ENCODE results near the gene BEND3. TPM values are rescaled to one million over a fixed set of nuclear protein-coding genes. Genes with fewer than 3 reads are reported as not detected.
"Not testable (repeated sequence)": the region's sequence is repeated elsewhere in the genome, so short reads cannot be mapped to it uniquely, and the experiment has no call there.

BEND3 gene
- total RNA-seq, 5 donors from 2014 or later (not counting 1 experiment from before 2014, with no cell fraction given) = 1.1 to 2.0 (median 1.5) TPM

DNA sequence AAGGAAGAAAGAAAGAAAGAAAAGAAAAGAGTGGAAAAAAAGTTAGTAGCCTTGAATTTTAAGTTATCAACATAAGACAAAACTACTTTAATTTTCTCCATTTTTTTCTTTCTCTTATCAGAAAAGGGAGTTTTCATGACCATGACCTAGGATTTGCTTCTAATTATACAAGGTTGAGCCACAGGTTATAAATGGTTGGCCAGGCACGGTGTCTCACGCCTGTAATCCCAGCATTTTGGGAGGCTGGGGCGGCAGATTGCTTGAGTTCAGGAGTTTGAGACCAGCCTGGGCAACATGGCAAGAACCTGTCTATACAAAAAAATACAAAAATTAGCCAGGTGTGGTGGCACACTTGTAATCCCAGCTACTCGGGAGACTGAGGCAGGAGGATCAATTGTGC lies 95.1 kb downstream of the BEND3 start:
- no peaks in the 10 kb centered on the region for H3K9me3 ChIP-seq
- DNase-seq (no peak), ATAC-seq (replicated peaks in 1 of 4) (no peak)
- no peak overlapping the region for H3K4me3 ChIP-seq (ENCODE audit: control insufficient read depth in 1 of 2, extremely low read depth in 1 of 2, low read length in 1 of 2)
- 85% methylated on average over 4 of the region's 4 CpGs for WGBS (ENCODE audit: insufficient coverage)
- no peaks in the 10 kb centered on the region for H3K4me1 Mint-ChIP-seq
- H3K36me3 Mint-ChIP-seq = no peaks in the 10 kb centered on the region
- H3K4me1 ChIP-seq (ENCODE audit: control insufficient read depth in 1 of 2, extremely low read depth in 1 of 2, insufficient read depth in 2 of 2, low read length in 2 of 2) = no peaks in the 10 kb centered on the region
- no peaks in the 10 kb centered on the region for H3K9me3 Mint-ChIP-seq
- no peak overlapping the region for H3K4me3 Mint-ChIP-seq
- H3K36me3 ChIP-seq (ENCODE audit: control insufficient read depth in 2 of 2, extremely low read depth in 1 of 2, insufficient read depth in 1 of 2, low read length in 1 of 2) = no peaks in the 10 kb centered on the region
- H3K27me3 ChIP-seq (replicated peaks in 1 of 2; ENCODE audit: control insufficient read depth in 2 of 2, extremely low read depth in 1 of 2, insufficient read depth in 2 of 2, low read length in 1 of 2) = no peaks in the 10 kb centered on the region
- H3K27ac ChIP-seq (ENCODE audit: low read length) = no peak overlapping the region
- POLR2A ChIA-PET = no interaction called here
- H3K27me3 Mint-ChIP-seq = no peaks in the 10 kb centered on the region
- CTCF ChIA-PET = no interaction called here
- no peak overlapping the region for H3K27ac Mint-ChIP-seq

DNA sequence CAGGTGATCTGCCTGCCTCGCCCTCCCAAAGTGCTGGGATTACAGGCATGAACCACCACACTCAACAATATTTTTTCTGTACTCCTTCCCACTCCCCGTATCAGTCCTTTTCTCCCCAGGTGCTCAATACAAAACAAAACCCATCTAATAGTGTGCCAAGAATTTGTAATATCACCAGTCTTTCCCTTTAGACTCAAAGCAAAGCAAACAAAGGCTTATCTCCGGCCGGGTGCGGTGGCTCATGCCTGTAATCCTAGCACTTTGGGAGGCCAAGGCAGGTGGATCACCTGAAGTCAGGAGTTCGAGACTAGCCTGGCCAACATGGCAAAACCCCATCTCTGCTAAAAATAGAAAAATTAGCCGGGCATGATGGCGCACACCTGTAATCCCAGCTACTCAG lies 95.7 kb downstream of the BEND3 start:
- not testable (repeated sequence) for H3K27ac Mint-ChIP-seq

DNA sequence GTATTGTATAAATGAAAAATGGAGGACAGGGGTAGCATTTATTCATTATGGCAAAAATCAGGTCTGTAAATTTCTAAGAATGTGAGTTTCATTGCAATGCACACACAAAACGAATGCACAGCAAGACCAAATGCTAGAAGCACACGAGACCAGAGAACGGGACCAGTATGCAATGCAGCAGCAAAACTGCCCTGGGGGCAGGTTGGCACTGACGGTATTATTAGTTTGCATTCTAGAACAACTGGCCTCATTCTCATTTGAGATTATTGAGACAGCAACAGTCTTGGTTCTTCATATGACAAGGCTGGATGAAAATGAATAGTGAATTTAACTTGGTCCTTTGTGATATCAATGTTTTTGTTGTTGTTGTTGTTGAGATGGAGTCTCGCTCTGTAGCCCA lies 96.3 kb downstream of the BEND3 start:
- Mint-ChIP-seq H3K36me3 (no peaks in the 10 kb centered on the region), H3K27me3 (peaks cover 0 to 2% of the 10 kb centered on the region in 2 donors), H3K27ac (no peak overlapping the region), H3K4me1 (no peaks in the 10 kb centered on the region), H3K9me3 (no peaks in the 10 kb centered on the region), H3K4me3 (no peak overlapping the region)
- ATAC-seq (replicated peaks in 1 of 4) (no peak), DNase-seq (no peak)
- H3K4me3 ChIP-seq (ENCODE audit: control insufficient read depth in 1 of 2, extremely low read depth in 1 of 2, low read length in 1 of 2) = no peak overlapping the region
- H3K4me1 ChIP-seq (ENCODE audit: control insufficient read depth in 1 of 2, extremely low read depth in 1 of 2, insufficient read depth in 2 of 2, low read length in 2 of 2) = no peaks in the 10 kb centered on the region
- peaks cover 0 to 3% of the 10 kb centered on the region in 2 experiments for H3K27me3 ChIP-seq (replicated peaks in 1 of 2; ENCODE audit: control insufficient read depth in 2 of 2, extremely low read depth in 1 of 2, insufficient read depth in 2 of 2, low read length in 1 of 2)
- ChIA-PET POLR2A (no interaction called here), CTCF (no interaction called here)
- H3K9me3 ChIP-seq = no peaks in the 10 kb centered on the region
- 89% methylated on average over 5 of the region's 5 CpGs for WGBS (ENCODE audit: insufficient coverage)
- no peaks in the 10 kb centered on the region for H3K36me3 ChIP-seq (ENCODE audit: control insufficient read depth in 2 of 2, extremely low read depth in 1 of 2, insufficient read depth in 1 of 2, low read length in 1 of 2)
- no peak overlapping the region for H3K27ac ChIP-seq (ENCODE audit: low read length)

More for the DNA sequence above, 95.7 kb downstream of the BEND3 start:
- H3K27me3 ChIP-seq (replicated peaks in 1 of 2; ENCODE audit: control insufficient read depth in 2 of 2, extremely low read depth in 1 of 2, insufficient read depth in 2 of 2, low read length in 1 of 2); H3K4me1 Mint-ChIP-seq; H3K27ac ChIP-seq (ENCODE audit: low read length); ATAC-seq (replicated peaks in 1 of 4); H3K27me3 Mint-ChIP-seq; CTCF ChIA-PET; H3K36me3 Mint-ChIP-seq; POLR2A ChIA-PET; H3K4me1 ChIP-seq (ENCODE audit: control insufficient read depth in 1 of 2, extremely low read depth in 1 of 2, insufficient read depth in 2 of 2, low read length in 2 of 2); H3K36me3 ChIP-seq (ENCODE audit: control insufficient read depth in 2 of 2, extremely low read depth in 1 of 2, insufficient read depth in 1 of 2, low read length in 1 of 2); H3K4me3 ChIP-seq (ENCODE audit: control insufficient read depth in 1 of 2, extremely low read depth in 1 of 2, low read length in 1 of 2); H3K4me3 Mint-ChIP-seq; H3K9me3 Mint-ChIP-seq; H3K9me3 ChIP-seq; DNase-seq: not testable (repeated sequence)
- 80% methylated on average over 2 of the region's 8 CpGs for WGBS (ENCODE audit: insufficient coverage)

Other genes with a start within 250 kb of the BEND3 start
- 1 to 10 TPM in 3 of 5 donors, under 1 TPM in 2; 0.88 to 6.6 (median 3.4) TPM for gene CD24, start 140.8 kb downstream of the BEND3 start, total RNA-seq
- gene MTRES1, start 87.3 kb downstream of the BEND3 start, total RNA-seq = 10 to 100 TPM in 4 of 5 donors, 1 to 10 TPM in 1; 8.6 to 17.6 (median 16.1) TPM

Measured in T-cell (primary cell).